ENCODE data around the gene PAX8.

PAX8 gene

GRCh38 chr2:113219889-113220641 is 58.7 kb downstream of the PAX8 start:
- DNase-seq, result peak; percentile 59

DNA sequence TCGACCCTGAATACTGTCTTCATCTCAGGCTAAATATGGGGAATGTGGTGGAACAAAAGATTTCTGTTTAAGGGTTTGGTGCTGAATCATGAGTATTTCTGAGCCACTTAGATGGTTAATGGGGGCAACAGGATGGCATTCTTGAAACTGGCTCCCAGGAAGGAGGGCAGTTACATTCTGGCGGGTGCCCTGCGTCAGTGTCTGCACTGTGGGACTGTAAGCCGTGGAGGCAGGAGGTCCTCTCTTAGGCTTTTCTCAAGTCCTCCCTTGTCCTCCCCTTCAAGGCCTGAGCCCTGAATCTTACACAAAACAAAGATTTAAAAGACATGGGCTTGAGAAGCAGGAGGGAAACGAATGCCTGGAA is 59.2 kb downstream of the PAX8 start:
- DNase-seq, result no peak

DNA sequence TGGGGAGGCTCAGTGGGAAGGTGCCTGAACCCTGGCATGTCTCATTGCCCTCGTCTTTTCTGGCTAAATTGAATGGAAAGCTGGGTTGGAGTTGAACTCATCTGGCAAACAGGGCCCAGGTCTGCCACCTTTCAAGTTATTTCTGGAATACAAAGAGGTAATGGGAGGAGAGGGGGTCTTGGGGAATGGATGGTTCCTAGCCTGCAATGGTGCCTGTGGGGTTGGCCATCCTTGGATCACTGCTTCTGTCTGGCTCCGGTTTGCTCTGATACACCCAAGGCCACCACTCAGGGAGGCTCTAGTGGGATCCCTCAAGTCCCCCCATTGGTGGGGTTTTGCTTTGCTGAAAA is 59.7 kb downstream of the PAX8 start:
- no peak for DNase-seq

DNA sequence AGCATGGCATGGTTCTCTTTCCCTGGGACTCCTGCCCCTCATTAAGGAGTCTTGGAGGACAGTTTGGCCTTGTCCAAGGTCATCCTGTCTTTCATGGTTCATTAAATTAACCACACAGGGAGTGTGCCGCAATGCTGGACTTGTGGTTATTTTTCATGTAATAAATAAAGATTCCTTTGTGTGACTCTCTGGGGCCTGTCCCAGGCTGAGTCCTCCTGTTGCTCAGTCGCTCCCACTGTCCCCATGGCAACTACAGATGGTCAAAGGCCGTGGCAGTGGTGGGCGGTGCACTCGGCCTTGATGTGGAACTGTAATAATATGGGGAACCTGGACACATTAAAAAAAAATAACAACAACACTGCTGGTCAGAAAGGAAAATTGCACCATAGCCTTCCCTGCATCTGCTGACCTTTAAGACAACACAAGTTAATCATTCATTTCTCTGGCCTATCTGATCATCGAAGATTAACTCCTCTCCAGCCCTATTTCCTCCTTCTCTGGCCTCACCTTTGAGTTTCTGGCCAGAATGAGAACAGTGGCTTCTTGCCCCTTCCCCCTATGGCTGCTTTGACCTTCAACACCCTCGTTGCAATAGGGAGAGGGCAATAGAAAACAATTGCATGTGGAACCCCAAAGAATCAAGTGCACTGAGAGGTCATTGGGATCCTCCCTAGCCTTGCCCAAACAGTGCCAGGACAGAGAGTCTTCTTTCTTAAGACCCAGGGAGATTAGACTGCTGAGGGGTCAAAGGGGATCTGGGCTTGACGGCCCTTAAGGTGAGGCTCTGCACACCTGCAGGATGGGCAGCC is 60.2 kb downstream of the PAX8 start:
- DNase-seq, result no peak

- DNase-seq, result peak; percentile 23
Measured at GRCh38 chr2:113217455-113218282, 61.1 kb downstream of the PAX8 start.

DNA sequence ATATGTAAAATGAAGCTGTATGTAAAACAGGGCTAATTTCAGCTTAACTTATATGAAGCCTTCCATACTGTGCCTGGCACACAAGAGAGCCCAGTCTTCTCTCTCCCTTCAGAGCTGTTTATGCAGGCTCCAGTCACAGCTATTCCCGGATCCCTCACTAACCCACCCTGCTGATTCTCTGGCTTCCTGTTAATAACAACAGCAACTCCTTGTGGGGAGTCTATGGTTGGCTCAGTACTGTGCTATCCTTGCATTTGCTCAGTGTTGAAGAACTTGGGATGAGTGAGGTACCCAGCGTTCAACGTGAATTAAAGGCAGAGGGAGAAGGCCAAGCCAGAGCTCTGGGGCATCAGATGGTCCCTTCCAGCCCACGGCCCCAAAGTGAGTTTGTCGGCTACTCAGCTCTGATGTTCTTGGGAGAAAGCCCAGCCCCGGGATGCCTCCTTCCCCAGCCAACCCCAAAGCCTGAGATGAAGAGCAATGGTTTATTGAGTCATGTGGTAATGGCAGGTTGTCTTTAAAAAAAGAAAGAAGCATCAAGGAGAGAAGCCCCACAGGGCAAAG is 61.7 kb downstream of the PAX8 start:
- no peak for DNase-seq

DNA sequence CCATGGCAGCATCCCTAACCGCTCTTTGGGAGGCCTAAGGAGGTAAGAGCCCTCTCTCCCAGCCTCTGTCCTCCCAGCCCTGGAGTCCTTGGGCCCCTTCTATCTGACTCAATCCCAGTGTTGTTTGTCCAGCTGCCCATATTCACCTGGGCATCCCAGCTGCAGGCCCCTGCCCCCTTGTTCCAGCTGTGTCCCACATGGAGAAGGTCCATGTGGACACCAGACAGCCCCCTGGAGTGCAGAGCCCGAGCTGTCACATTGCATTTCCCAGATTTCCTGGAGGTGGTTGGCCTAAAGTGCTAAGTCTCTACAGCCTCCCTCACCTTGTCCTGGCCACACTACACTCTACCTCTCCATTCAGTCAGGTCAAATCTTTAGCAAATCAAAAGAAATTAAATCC is 62.4 kb downstream of the PAX8 start:
- no peak for DNase-seq

GRCh38 chr2:113215056-113215455 is 63.7 kb downstream of the PAX8 start:
- DNase-seq, result no peak

DNA sequence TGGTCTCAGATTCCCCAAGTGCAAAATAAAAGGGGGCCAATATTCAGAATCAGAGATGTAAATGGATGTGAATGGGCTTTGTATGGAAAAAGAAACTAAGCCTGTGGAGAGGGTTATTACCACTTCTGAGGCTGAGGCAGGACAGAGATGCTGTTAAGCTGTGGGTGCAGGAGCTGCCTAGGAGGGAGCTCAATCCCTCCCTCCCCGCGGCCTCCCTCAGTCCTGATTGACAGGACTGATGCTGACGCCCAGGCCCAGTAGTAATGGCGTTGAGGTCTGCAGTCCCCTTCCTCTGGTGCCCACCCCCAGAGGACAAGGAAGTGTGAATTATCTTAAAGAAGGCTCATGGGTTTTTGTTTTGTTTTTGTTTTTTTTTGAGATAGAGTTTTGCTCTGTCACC is 64.6 kb downstream of the PAX8 start:
- no peak for DNase-seq

DNA sequence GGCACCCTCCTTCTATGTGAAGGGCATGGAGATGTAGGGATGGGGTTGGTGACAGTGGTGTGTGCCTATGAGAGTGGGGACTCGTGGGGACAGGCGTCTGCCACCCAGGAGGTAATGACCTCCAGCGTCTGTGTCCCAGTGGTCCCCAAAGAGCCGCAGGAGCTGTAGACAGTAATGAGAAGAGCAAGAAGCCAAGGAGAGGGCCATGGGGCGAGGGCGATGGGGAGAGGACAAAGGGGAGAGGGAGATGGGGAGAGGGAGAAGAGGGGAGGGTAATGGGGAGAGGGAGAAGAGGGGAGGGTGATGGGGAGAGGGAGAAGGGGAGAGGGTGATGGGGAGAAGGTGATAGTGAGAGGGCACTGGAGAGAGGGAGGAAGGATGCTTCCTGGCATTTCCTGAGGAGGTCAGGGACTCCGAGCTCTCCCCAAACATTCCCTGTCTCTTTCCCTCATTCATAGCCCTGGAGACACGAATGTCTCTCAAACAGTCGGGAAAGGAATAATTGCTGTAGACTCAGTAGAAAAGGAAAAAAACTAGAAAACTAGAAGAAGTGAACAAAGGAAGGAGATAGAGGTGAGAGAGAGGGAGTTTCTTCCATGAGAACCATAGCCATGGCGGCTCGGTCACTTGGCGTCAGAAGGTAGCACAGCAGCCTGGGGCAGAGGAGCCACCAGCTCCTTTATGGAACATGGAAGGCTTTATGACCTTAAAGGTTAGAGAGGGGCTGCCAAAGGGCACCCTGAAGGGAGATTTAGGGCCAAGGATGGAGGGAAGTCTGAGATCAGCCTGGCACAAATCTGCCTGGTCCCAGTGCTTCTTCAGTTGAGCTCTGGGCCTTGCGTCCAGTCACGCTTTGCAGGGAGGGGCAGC is 65.4 kb downstream of the PAX8 start:
- no peak for DNase-seq

DNA sequence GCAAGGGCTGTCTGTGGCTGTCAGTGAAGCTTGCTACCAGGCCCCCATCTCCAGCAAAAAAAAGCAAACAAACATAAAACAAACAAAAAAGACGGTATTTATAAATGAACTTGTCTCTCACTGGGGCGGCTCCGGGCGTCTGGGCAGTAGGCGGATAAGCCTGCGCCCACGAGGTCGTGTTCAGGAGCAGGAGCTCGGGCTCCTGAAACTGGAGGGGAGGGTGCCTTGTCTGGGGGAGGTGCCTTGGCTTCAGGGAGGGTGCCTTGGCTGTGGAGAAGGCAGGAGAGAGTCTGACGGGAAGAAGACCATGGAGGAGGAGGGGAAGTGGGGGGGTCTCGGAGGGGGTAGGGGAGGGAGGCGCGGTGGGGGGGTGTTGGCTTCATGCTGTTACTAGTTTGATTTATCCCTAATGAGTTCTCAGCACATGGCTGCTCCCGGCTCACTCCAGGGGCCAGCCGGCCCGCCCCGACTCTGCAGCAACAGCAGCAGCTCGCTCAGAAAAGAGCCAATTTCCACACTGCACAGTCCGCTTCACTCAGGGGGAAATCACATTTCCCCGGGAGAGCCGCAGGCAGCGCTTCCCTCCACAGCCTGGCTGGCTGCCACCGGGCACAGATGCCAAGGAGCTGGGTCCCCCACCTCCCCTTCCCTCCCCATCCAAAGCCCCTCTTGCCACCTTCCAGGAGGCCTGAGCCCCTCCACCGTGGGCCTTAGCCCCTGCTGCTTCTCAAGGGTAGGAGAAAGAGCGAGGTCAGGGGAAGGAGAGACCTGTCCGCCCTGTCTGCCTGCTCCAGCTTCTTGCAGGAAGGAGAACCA is 66.3 kb downstream of the PAX8 start:
- no peak for DNase-seq

- no peak for DNase-seq
Measured at GRCh38 chr2:113211226-113212105, 67.3 kb downstream of the PAX8 start.

- no peak for DNase-seq
Measured at GRCh38 chr2:113209646-113210171, 69.0 kb downstream of the PAX8 start.

GRCh38 chr2:113209011-113209645 is 69.6 kb downstream of the PAX8 start:
- DNase-seq, result no peak

GRCh38 chr2:113208396-113208795 is 70.3 kb downstream of the PAX8 start:
- no peak for DNase-seq

DNA sequence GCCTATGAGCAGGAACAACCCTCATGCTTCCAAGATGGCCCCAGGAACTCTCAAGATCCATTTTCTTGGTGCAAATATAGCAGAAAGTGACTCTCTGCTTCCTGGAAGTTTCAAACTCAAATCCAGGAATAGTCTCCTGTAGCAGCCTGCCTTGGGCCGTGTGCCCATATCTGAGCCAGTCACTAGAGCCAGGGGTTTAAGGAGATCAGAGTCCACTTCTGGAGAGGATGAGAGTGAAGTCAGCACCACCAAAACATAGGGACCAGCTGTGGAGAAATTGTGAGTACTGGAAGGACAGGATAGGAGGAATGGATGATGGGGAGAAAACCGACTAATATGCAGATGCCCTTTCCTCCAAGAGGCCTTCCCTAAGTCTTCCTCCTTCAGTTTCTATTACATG is 71.7 kb downstream of the PAX8 start:
- DNase-seq, result no peak

DNA sequence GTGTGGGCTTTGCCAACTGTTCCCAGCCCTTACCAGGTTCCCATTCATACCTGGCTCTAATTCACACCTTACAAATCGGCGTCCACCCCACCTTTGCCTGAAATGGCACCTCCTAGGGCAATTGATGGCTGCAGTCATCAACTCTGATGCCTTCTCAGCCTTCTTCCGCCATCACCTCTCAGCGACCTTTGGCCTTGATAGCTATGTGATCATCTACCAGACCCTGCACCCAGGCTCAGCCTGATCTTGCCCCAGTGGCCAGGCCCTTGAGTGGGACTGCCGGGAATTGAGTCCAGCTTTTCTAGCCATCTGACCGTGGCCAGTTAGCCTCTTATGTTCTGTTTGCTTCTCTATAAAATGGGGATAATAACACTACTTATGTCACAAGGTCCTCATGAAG is 72.5 kb downstream of the PAX8 start:
- DNase-seq, result no peak

DNA sequence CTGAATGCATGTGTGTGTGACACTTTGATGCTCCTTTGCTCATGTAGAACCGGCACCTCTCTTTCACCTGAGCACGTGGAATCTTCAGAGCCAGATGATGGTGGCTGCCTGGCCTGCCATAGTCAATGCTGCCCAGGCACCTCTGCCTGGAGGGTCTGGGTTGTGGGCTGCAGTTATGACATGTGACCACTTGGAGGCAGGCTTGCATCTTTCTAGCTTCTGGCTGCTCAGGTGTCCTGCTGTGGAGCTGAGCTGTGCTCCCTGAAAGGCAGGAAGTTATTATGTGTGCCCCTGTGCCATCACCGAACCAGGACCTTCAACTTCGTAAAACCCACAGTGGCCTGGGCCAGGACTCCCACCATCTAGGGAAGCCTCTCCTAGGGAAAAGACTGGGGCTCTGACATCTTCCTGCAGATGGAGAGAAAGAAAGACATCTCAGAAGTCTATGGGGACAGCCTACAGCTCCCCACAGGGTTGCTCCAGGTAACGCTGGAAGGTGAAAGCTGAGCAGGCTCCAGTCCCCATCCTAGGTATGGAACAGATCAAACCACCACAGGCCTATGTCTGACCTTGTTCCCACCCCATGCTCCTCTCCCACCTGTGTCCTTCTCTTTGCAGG is 74.7 kb downstream of the PAX8 start:
- DNase-seq, result peak; percentile 87

- no peak for DNase-seq
Measured at GRCh38 chr2:113203217-113203530, 75.5 kb downstream of the PAX8 start.

All from hematopoietic multipotent progenitor cell treated with erythropoietin and hydrocortisone succinate and interleukin-3 and kit ligand, for 6 days (in vitro differentiated cells).